Measurements from ENCODE around the gene GOLGB1.

DNA sequence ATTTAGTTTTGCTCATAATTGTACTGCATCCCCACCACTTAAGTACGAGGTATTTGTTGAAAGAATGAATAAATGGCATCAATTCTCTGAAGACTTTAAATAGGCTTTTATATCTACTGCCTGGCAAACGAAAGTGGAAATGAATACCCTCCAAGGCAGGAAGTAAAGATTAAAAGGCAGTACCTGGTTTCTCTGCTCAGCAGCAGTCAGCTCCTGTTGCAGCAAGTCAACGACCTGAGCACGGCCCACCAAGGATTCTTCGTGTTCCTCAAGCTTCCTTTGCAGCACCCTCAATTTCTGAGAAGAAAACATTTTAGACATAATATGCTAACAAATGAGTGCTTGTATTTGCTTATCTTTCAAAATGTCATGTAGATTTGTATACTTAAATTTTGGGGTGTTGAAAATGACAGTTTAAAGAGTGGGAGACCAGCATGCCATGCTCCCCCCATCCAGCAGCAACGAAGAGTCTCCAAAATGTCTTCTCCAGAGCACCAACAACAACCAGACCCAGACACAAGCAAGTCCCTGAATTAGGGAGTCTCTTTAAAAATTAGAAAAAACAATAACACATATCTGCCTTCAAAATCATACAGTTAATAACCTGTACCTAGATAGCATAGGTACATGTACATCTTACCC is 31.2 kb downstream of the GOLGB1 start:
- TF ChIP-seq, protein P1, sequence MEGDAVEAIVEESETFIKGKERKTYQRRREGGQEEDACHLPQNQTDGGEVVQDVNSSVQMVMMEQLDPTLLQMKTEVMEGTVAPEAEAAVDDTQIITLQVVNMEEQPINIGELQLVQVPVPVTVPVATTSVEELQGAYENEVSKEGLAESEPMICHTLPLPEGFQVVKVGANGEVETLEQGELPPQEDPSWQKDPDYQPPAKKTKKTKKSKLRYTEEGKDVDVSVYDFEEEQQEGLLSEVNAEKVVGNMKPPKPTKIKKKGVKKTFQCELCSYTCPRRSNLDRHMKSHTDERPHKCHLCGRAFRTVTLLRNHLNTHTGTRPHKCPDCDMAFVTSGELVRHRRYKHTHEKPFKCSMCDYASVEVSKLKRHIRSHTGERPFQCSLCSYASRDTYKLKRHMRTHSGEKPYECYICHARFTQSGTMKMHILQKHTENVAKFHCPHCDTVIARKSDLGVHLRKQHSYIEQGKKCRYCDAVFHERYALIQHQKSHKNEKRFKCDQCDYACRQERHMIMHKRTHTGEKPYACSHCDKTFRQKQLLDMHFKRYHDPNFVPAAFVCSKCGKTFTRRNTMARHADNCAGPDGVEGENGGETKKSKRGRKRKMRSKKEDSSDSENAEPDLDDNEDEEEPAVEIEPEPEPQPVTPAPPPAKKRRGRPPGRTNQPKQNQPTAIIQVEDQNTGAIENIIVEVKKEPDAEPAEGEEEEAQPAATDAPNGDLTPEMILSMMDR (IDR thresholded peaks at IDR 0.05), result no peak
- TF ChIP-seq POLR2A (IDR thresholded peaks at IDR 0.05), result no peak

Data from testis (tissue), 2 donors.